ENCODE results near the gene OR2A14.
A peak's percentile ranks its signal among the peaks of the same experiment; 100 is the strongest.
"Not testable (repeated sequence)": the region's sequence is repeated elsewhere in the genome, so short reads cannot be mapped to it uniquely, and the experiment has no call there.

OR2A14 gene

DNA sequence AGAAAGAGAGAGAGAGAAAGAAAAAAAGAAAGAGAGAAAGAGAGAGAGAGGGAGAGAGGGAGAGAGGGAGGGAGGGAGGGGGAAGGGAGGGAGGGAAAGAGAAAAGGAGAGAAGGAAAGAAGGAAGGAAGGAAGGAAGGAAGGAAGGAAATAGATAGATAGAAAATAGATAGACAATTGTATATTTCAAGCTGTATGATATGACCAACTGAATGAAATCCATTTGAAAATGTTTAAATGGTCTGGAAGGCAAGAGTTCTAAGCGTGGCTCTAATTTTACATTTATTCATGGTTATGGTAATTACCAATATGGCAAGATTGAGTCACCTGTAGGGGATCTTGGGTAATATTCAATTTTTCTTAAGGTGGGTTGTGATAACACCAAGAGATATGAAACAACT lies 35.9 kb downstream of the OR2A14 start:
- DNase-seq, result no peak

DNA sequence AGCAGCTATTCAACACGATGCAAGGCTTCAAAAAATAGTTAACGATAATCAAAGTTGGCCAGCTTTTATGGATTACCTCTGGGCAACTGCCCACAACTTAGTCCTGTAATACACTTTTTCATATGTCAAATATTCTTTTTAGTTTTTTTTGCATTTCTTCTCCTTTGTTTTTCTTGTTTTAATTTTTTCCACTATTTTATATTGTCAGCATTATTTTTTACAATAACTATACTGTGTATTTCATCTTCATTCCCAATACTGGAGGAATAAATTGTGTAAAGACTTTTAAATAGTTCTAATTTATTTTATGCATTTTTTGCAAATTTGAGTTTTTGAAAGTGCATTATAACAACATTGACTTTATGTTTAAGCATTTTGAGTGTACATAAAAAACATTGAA lies 41.8 kb downstream of the OR2A14 start:
- DNase-seq, result no peak

GRCh38 chr7:144171594-144172350 lies 48.8 kb downstream of the OR2A14 start:
- DNase-seq, result not testable (repeated sequence)

- no peak for DNase-seq
Measured at GRCh38 chr7:144174613-144175012, 51.6 kb downstream of the OR2A14 start.

GRCh38 chr7:144178380-144179164 lies 55.6 kb downstream of the OR2A14 start:
- DNase-seq, result peak; percentile 2

GRCh38 chr7:144179165-144179479 lies 56.1 kb downstream of the OR2A14 start:
- not testable (repeated sequence) for DNase-seq
